ENCODE measurements around the gene BCAT1.

The BCAT1 gene

DNA sequence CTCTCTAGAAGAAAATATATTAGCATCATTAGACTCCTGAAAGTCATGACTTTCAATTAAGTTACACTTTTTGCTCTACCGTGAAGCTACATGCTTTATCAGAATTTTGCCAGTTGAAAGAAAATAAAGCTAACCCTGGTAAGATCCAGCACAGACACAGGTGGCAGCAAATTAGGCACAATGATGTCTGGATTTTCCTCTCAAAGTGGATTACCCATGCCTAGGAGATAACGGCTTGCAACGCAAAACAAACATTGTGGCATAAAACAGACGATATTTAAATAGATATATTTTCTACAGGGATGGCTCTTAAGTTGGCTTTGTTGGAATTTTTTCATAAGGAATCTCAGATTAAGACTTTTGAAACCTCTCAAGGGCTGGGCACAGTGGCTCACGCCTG is 33.4 kb downstream of the BCAT1 start:
- Histone ChIP-seq H4K8ac (ENCODE audit: low read length) (no peak overlapping the region), H2AK5ac (ENCODE audit: low read length, severe bottlenecking) (no peak overlapping the region)

DNA sequence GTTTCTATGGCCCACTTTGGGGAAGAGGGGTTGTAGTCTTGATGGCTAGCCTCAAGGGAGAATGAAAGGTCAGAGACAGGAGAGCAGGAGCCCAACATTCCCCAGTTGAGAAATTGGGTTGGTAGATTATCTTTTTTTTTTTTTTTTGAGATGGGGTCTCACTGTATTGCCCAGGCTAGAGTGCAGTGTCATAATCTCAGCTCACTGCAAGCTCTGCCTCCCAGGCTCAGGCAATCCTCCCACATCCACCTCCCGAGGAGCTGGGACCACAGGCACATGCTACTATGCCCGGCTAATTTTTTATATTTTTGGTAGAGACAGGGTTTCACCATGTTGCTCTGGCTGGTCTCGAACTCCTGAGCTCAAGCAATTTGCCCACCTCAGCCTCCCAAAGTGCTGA is 34.9 kb downstream of the BCAT1 start:
- H3K9me3 ChIP-seq (ENCODE audit: control insufficient read depth, low read length), result no peaks in the 10 kb centered on the region

More for the DNA sequence above, 33.4 kb downstream of the BCAT1 start:
- Histone ChIP-seq H3K18ac (ENCODE audit: low read depth in 1 of 2, low read length in 2 of 2) (no peak overlapping the region), H3K27me3 (ENCODE audit: control insufficient read depth in 1 of 2, insufficient read depth in 1 of 2, low read length in 2 of 2) (no peaks in the 10 kb centered on the region), H3K23ac (ENCODE audit: low read length in 2 of 2) (no peak overlapping the region), H3K36me3 (ENCODE audit: control insufficient read depth in 1 of 2, insufficient read depth in 2 of 2, low read depth in 1 of 2, low read length in 2 of 2) (no peaks in the 10 kb centered on the region), H2BK120ac (ENCODE audit: low read depth, low read length) (no peak overlapping the region), H3K4me2 (ENCODE audit: low read length, poor library complexity, severe bottlenecking) (no peak overlapping the region), H3K4ac (ENCODE audit: low read depth in 1 of 2, low read length in 2 of 2) (no peak overlapping the region), H2AFZ (ENCODE audit: low read depth, low read length) (no peak overlapping the region), H3K4me3 (ENCODE audit: insufficient read depth in 1 of 2, low read depth in 1 of 2, low read length in 2 of 2) (no peak overlapping the region), H2BK5ac (ENCODE audit: low read depth, low read length, poor library complexity, severe bottlenecking) (no peak overlapping the region), H2BK12ac (ENCODE audit: low read length in 2 of 2) (no peak overlapping the region), H2BK15ac (ENCODE audit: low read depth, poor library complexity, severe bottlenecking) (no peak overlapping the region), H3K27ac (ENCODE audit: low read length, poor library complexity, severe bottlenecking) (no peak overlapping the region), H3K4me1 (ENCODE audit: control insufficient read depth, insufficient read depth, low read depth, low read length) (peaks cover 7% of the 10 kb centered on the region), H3K79me1 (replicated peaks; ENCODE audit: low read length, poor library complexity, severe bottlenecking) (peaks cover 29% of the 10 kb centered on the region), H3K14ac (ENCODE audit: low read length in 2 of 2) (no peak overlapping the region), H3K9ac (ENCODE audit: low read length) (no peak overlapping the region), H4K91ac (ENCODE audit: low read length) (no peak overlapping the region), H3K9me3 (ENCODE audit: control insufficient read depth, low read length) (no peaks in the 10 kb centered on the region)
- no peak for DNase-seq
- WGBS, result over 99% methylated on average over 5 of the region's 5 CpGs

GRCh38 chr12:24913130-24913529 is 35.8 kb downstream of the BCAT1 start:
- Histone ChIP-seq H3K4ac (ENCODE audit: low read depth in 1 of 2, low read length in 2 of 2) (no peak overlapping the region), H2AFZ (ENCODE audit: low read depth, low read length) (no peak overlapping the region), H3K4me3 (ENCODE audit: insufficient read depth in 1 of 2, low read depth in 1 of 2, low read length in 2 of 2) (no peak overlapping the region), H2BK12ac (ENCODE audit: low read length in 2 of 2) (peak overlapping the region in 1 of 2 experiments; percentile 64), H3K27ac (ENCODE audit: low read length, poor library complexity, severe bottlenecking) (no peak overlapping the region), H4K8ac (ENCODE audit: low read length) (no peak overlapping the region), H2BK5ac (ENCODE audit: low read depth, low read length, poor library complexity, severe bottlenecking) (no peak overlapping the region), H3K9me3 (ENCODE audit: control insufficient read depth, low read length) (no peaks in the 10 kb centered on the region), H2BK120ac (ENCODE audit: low read depth, low read length) (no peak overlapping the region), H3K9ac (ENCODE audit: low read length) (no peak overlapping the region), H3K27me3 (ENCODE audit: control insufficient read depth in 1 of 2, insufficient read depth in 1 of 2, low read length in 2 of 2) (no peaks in the 10 kb centered on the region), H3K14ac (ENCODE audit: low read length in 2 of 2) (no peak overlapping the region), H2BK15ac (ENCODE audit: low read depth, poor library complexity, severe bottlenecking) (no peak overlapping the region), H3K4me1 (ENCODE audit: control insufficient read depth, insufficient read depth, low read depth, low read length) (peaks cover 7% of the 10 kb centered on the region), H3K36me3 (ENCODE audit: control insufficient read depth in 1 of 2, insufficient read depth in 2 of 2, low read depth in 1 of 2, low read length in 2 of 2) (no peaks in the 10 kb centered on the region), H4K91ac (ENCODE audit: low read length) (no peak overlapping the region), H3K23ac (ENCODE audit: low read length in 2 of 2) (no peak overlapping the region), H3K4me2 (ENCODE audit: low read length, poor library complexity, severe bottlenecking) (no peak overlapping the region), H3K79me1 (replicated peaks; ENCODE audit: low read length, poor library complexity, severe bottlenecking) (peaks cover 23% of the 10 kb centered on the region), H3K18ac (ENCODE audit: low read depth in 1 of 2, low read length in 2 of 2) (peak overlapping the region; percentile 5 to 49), H2AK5ac (ENCODE audit: low read length, severe bottlenecking) (no peak overlapping the region)
- 92% methylated on average over 3 of the region's 3 CpGs for WGBS
- DNase-seq, result no peak

More for the DNA sequence above, 34.9 kb downstream of the BCAT1 start:
- Histone ChIP-seq H2BK120ac (ENCODE audit: low read depth, low read length) (no peak overlapping the region), H3K9ac (ENCODE audit: low read length) (no peak overlapping the region), H3K4me2 (ENCODE audit: low read length, poor library complexity, severe bottlenecking) (no peak overlapping the region), H3K23ac (ENCODE audit: low read length in 2 of 2) (no peak overlapping the region), H3K18ac (ENCODE audit: low read depth in 1 of 2, low read length in 2 of 2) (no peak overlapping the region), H2BK12ac (ENCODE audit: low read length in 2 of 2) (no peak overlapping the region), H2BK15ac (ENCODE audit: low read depth, poor library complexity, severe bottlenecking) (no peak overlapping the region), H2AFZ (ENCODE audit: low read depth, low read length) (no peak overlapping the region), H3K79me1 (replicated peaks; ENCODE audit: low read length, poor library complexity, severe bottlenecking) (peaks cover 23% of the 10 kb centered on the region), H3K14ac (ENCODE audit: low read length in 2 of 2) (no peak overlapping the region), H2AK5ac (ENCODE audit: low read length, severe bottlenecking) (no peak overlapping the region), H3K36me3 (ENCODE audit: control insufficient read depth in 1 of 2, insufficient read depth in 2 of 2, low read depth in 1 of 2, low read length in 2 of 2) (no peaks in the 10 kb centered on the region), H3K27ac (ENCODE audit: low read length, poor library complexity, severe bottlenecking) (no peak overlapping the region), H3K4ac (ENCODE audit: low read depth in 1 of 2, low read length in 2 of 2) (no peak overlapping the region), H4K91ac (ENCODE audit: low read length) (no peak overlapping the region), H2BK5ac (ENCODE audit: low read depth, low read length, poor library complexity, severe bottlenecking) (no peak overlapping the region), H3K4me3 (ENCODE audit: insufficient read depth in 1 of 2, low read depth in 1 of 2, low read length in 2 of 2) (no peak overlapping the region), H3K27me3 (ENCODE audit: control insufficient read depth in 1 of 2, insufficient read depth in 1 of 2, low read length in 2 of 2) (no peaks in the 10 kb centered on the region), H3K4me1 (ENCODE audit: control insufficient read depth, insufficient read depth, low read depth, low read length) (peaks cover 7% of the 10 kb centered on the region), H4K8ac (ENCODE audit: low read length) (no peak overlapping the region)
- no peak for DNase-seq
- 94% methylated on average over 3 of the region's 3 CpGs for WGBS

- Histone ChIP-seq H3K4ac (ENCODE audit: low read depth in 1 of 2, low read length in 2 of 2) (peak overlapping the region in 1 of 2 experiments; percentile 67), H3K4me2 (ENCODE audit: low read length, poor library complexity, severe bottlenecking) (no peak overlapping the region), H4K91ac (ENCODE audit: low read length) (no peak overlapping the region), H3K23ac (ENCODE audit: low read length in 2 of 2) (no peak overlapping the region), H3K27ac (ENCODE audit: low read length, poor library complexity, severe bottlenecking) (peak overlapping the region; percentile 42), H3K9ac (ENCODE audit: low read length) (no peak overlapping the region), H2BK12ac (ENCODE audit: low read length in 2 of 2) (peak overlapping the region in 1 of 2 experiments; percentile 63), H3K18ac (ENCODE audit: low read depth in 1 of 2, low read length in 2 of 2) (peak overlapping the region in 1 of 2 experiments; percentile 84), H3K9me3 (ENCODE audit: control insufficient read depth, low read length) (no peaks in the 10 kb centered on the region), H3K4me1 (ENCODE audit: control insufficient read depth, insufficient read depth, low read depth, low read length) (peaks cover 7% of the 10 kb centered on the region), H3K79me1 (replicated peaks; ENCODE audit: low read length, poor library complexity, severe bottlenecking) (peaks cover 29% of the 10 kb centered on the region), H2BK15ac (ENCODE audit: low read depth, poor library complexity, severe bottlenecking) (no peak overlapping the region), H4K8ac (ENCODE audit: low read length) (no peak overlapping the region), H2BK120ac (ENCODE audit: low read depth, low read length) (no peak overlapping the region), H3K14ac (ENCODE audit: low read length in 2 of 2) (no peak overlapping the region), H3K36me3 (ENCODE audit: control insufficient read depth in 1 of 2, insufficient read depth in 2 of 2, low read depth in 1 of 2, low read length in 2 of 2) (no peaks in the 10 kb centered on the region), H2AK5ac (ENCODE audit: low read length, severe bottlenecking) (no peak overlapping the region), H3K4me3 (ENCODE audit: insufficient read depth in 1 of 2, low read depth in 1 of 2, low read length in 2 of 2) (no peak overlapping the region), H2BK5ac (ENCODE audit: low read depth, low read length, poor library complexity, severe bottlenecking) (no peak overlapping the region), H3K27me3 (ENCODE audit: control insufficient read depth in 1 of 2, insufficient read depth in 1 of 2, low read length in 2 of 2) (no peaks in the 10 kb centered on the region), H2AFZ (ENCODE audit: low read depth, low read length) (no peak overlapping the region)
- WGBS, result 10% methylated on average over 7 of the region's 9 CpGs
- peak; percentile 90 for DNase-seq
Observed at GRCh38 chr12:24911271-24911791, 37.6 kb downstream of the BCAT1 start.

Data from mesenchymal stem cell (in vitro differentiated cells and primary cell).